Esophagus squamous epithelium (tissue), 5 donors: ENCODE data around the gene SIRPB2. TPM values are rescaled to one million over a fixed set of nuclear protein-coding genes. Genes with fewer than 3 reads are reported as not detected.

ENCODE experiments used
- DNase-seq: peaks from one replicate; lab custom pipeline; 2025; lab: John Stamatoyannopoulos, UW
- H3K27ac ChIP-seq, 4 donors: fragments of 200-600 bp; sonication (generic); one replicate each; pipeline ENCODE4 v1.5.1; 2016 to 2019; ENCODE audit warnings: mild to moderate bottlenecking in 1 of 4
- H3K27me3 ChIP-seq, 4 donors: fragments of 200-600 bp; sonication (generic); 1 replicate in 3 of 4; 2 replicates in 1 of 4; pipeline versions ENCODE4 v1.5.1 to v1.6.0; 2017 to 2021; ENCODE audit warnings: antibody characterized with exemption in 1 of 4
- H3K36me3 ChIP-seq, 3 donors: fragments of 200-600 bp; sonication (generic); one replicate each; pipeline ENCODE4 v1.5.1; 2016 to 2019
- H3K4me1 ChIP-seq, 3 donors: fragments of 200-600 bp; sonication (generic); one replicate each; pipeline ENCODE4 v1.5.1; 2017 to 2019
- H3K4me3 ChIP-seq, 4 donors: fragments of 200-600 bp; sonication (generic); 1 replicate in 3 of 4; 2 replicates in 1 of 4; pipeline ENCODE4 v1.5.1; 2016 to 2019; ENCODE audit warnings: mild to moderate bottlenecking in 2 of 4, moderate library complexity in 1 of 4
- H3K9me3 ChIP-seq, 3 donors: fragments of 200-600 bp; sonication (generic); one replicate each; pipeline ENCODE4 v1.5.1; 2016 to 2019
- CTCF ChIP-seq, 6 experiments: fragments of 450-650 bp in 4 of 6; fragments of 200-600 bp in 2 of 6; sonication (generic) in 2 of 6; IDR thresholded peaks; one replicate each; pipeline ENCODE4 v1.5.1; 2016 to 2019; ENCODE audit warnings: antibody characterized with exemption in 6 of 6, mild to moderate bottlenecking in 4 of 6, moderate library complexity in 4 of 6
- POLR2A ChIP-seq, 4 donors: fragments of 450-650 bp; IDR thresholded peaks; one replicate each; pipeline ENCODE4 v1.6.1; 2017; ENCODE audit warnings: antibody characterized with exemption in 4 of 4, mild to moderate bottlenecking in 4 of 4, moderate library complexity in 3 of 4
- WGBS, 2 donors: methylation state at CpG; one replicate each; pipeline ENCODE4 v1.1.5; 2018; 5-methylcytosine and 5-hydroxymethylcytosine counted together
- intact Hi-C: fragments of 100-400 bp; cut with DNase I; formaldehyde crosslinking; loops from one replicate; pipeline ENCODE4 v1.15.0; 2022
- total RNA-seq, 4 donors: library from RNA; depleted of rRNA; stranded (reverse); fragments of >200 nt; gene quantifications; one replicate each; pipeline ENCODE4 v1.1.0, GENCODE V29; 2016
- donor health status: DM: yes; HTN: yes; CAD: no.

Gene SIRPB2
- total RNA-seq, 4 donors from 2014 or later: 1.2 to 5.9 (median 1.9) TPM

- TF ChIP-seq CTCF (IDR thresholded peaks at IDR 0.05): no peak
- peak in 2 of 4 donors; percentile 51 to 52 for TF ChIP-seq POLR2A (IDR thresholded peaks at IDR 0.05)
- Histone ChIP-seq H3K4me3 (peak overlapping the region in 2 of 4 donors; percentile 9 to 47), H3K36me3 (no peaks in the 10 kb centered on the region), H3K9me3 (no peaks in the 10 kb centered on the region), H3K4me1 (peaks cover 6 to 32% (median 9%) of the 10 kb centered on the region in 3 donors), H3K27me3 (no peaks in the 10 kb centered on the region), H3K27ac (peak overlapping the region; percentile 72 to 87 (median 80))
- intact Hi-C loops: no loop called here
- WGBS, 2 donors: 14 to 39% methylated on average over 3 to 4 of the region's 6 CpGs
- no peak for DNase-seq
Observed at GRCh38 chr20:1489764-1490436, 1.3 kb downstream of the SIRPB2 start.

GRCh38 chr20:1489325-1489724 lies 1.9 kb downstream of the SIRPB2 start:
- 77 to 83% methylated on average over 2 of the region's 2 CpGs for WGBS, 2 donors
- peaks cover 6 to 32% (median 9%) of the 10 kb centered on the region in 3 donors for H3K4me1 ChIP-seq
- H3K27ac ChIP-seq: peak overlapping the region; percentile 72 to 87 (median 80)
- no peak for TF ChIP-seq POLR2A (IDR thresholded peaks at IDR 0.05)
- no peak for TF ChIP-seq CTCF (IDR thresholded peaks at IDR 0.05)
- H3K36me3 ChIP-seq: no peaks in the 10 kb centered on the region
- intact Hi-C loops: no loop called here
- no peaks in the 10 kb centered on the region for H3K9me3 ChIP-seq
- DNase-seq: no peak
- no peaks in the 10 kb centered on the region for H3K27me3 ChIP-seq
- peak overlapping the region in 2 of 4 donors; percentile 9 to 34 for H3K4me3 ChIP-seq

GRCh38 chr20:1486566-1486965 lies 4.7 kb downstream of the SIRPB2 start:
- Histone ChIP-seq H3K36me3 (no peaks in the 10 kb centered on the region), H3K9me3 (no peaks in the 10 kb centered on the region), H3K27ac (no peak overlapping the region), H3K4me1 (peaks cover 5 to 25% (median 9%) of the 10 kb centered on the region in 3 donors), H3K4me3 (no peak overlapping the region), H3K27me3 (peaks cover 0 to 4% (median 0%) of the 10 kb centered on the region in 4 donors)
- DNase-seq: no peak
- WGBS, 2 donors: 63 to 78% methylated on average over 2 of the region's 2 CpGs
- TF ChIP-seq POLR2A (IDR thresholded peaks at IDR 0.05): no peak
- no peak for TF ChIP-seq CTCF (IDR thresholded peaks at IDR 0.05)
- intact Hi-C loops: no loop called here

GRCh38 chr20:1484438-1485116 lies 6.6 kb downstream of the SIRPB2 start:
- Histone ChIP-seq H3K9me3 (no peaks in the 10 kb centered on the region), H3K4me3 (no peak overlapping the region), H3K4me1 (peaks cover 3 to 8% (median 3%) of the 10 kb centered on the region in 3 donors), H3K27me3 (peaks cover 0 to 4% (median 0%) of the 10 kb centered on the region in 4 donors), H3K27ac (no peak overlapping the region), H3K36me3 (no peaks in the 10 kb centered on the region)
- TF ChIP-seq POLR2A (IDR thresholded peaks at IDR 0.05): no peak
- no peak for TF ChIP-seq CTCF (IDR thresholded peaks at IDR 0.05)
- WGBS, 2 donors: 36 to 42% methylated on average over 5 of the region's 5 CpGs
- intact Hi-C loops: no loop called here
- DNase-seq: no peak
